ENCODE measurements around the gene GLI1.
A peak's percentile ranks its signal among the peaks of the same experiment; 100 is the strongest.
"Not testable (repeated sequence)": the region's sequence is repeated elsewhere in the genome, so short reads cannot be mapped to it uniquely, and the experiment has no call there.

GLI1 gene

GRCh38 chr12:57489157-57489641, 29.6 kb downstream of the GLI1 start:
- DNase-seq (ENCODE audit: low read depth), result no peak
- peak overlapping the region; percentile 98 for H3K4me3 ChIP-seq (ENCODE audit: low read depth, low read length)

DNA sequence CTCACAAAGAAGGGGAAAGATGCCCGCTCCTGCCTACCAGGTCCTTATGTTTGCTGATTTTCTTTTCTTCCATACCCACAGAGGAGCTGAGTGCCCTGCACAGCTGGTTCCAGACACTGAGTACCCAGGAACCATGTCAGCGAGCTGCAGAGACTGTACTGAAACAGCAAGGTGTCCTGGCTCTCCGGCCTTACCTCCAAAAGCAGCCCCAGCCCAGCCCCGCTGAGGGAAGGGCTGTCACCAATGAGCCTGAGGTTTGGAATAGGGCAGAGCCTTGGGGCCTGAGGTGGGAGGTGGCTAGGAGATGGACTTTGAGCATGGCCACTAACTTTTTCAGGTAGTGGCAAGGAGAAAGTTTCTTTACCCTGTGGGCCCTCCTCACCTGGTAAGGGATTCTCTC, 30.5 kb downstream of the GLI1 start:
- no peak overlapping the region for H3K4me3 ChIP-seq (ENCODE audit: low read depth, low read length)
- DNase-seq (ENCODE audit: low read depth), result no peak

- DNase-seq (ENCODE audit: low read depth), result no peak
Observed at GRCh38 chr12:57491393-57492280, 32.1 kb downstream of the GLI1 start.

DNA sequence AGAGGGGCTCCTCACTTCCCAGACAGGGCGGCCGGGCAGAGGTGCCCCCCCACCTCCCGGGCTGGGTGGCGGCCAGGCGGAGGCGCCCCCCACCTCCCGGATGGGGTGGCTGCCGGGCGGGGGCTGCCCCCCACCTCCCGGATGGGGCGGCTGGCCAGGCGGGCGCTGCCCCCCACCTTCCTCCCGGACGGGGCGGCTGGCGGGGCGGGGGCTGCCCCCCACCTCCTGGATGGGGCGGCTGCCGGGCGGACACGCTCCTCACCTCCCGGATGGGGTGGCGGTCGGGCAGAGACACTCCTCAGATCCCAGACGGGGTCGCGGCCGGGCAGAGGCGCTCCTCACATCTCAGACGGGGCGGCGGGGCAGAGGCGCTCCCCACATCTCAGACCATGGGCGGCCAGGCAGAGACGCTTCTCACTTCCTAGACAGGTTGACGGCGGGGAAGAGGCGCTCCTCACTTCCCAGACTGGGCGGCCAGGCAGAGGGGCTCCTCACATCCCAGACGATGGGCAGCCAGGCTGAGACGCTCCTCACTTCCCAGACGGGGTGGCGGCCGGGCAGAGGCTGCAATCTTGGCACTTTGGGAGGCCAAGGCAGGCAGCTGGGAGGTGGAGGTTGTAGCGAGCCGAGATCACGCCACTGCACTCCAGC, 35.6 kb downstream of the GLI1 start:
- not testable (repeated sequence) for DNase-seq (ENCODE audit: low read depth); H3K4me3 ChIP-seq (ENCODE audit: low read depth, low read length)

More at GRCh38 chr12:57491393-57492280, 32.1 kb downstream of the GLI1 start:
- no peak overlapping the region for H3K4me3 ChIP-seq (ENCODE audit: low read depth, low read length)

- no peak overlapping the region for H3K4me3 ChIP-seq (ENCODE audit: low read depth, low read length)
- no peak for DNase-seq (ENCODE audit: low read depth)
Observed at GRCh38 chr12:57496822-57497221, 37.2 kb downstream of the GLI1 start.

DNA sequence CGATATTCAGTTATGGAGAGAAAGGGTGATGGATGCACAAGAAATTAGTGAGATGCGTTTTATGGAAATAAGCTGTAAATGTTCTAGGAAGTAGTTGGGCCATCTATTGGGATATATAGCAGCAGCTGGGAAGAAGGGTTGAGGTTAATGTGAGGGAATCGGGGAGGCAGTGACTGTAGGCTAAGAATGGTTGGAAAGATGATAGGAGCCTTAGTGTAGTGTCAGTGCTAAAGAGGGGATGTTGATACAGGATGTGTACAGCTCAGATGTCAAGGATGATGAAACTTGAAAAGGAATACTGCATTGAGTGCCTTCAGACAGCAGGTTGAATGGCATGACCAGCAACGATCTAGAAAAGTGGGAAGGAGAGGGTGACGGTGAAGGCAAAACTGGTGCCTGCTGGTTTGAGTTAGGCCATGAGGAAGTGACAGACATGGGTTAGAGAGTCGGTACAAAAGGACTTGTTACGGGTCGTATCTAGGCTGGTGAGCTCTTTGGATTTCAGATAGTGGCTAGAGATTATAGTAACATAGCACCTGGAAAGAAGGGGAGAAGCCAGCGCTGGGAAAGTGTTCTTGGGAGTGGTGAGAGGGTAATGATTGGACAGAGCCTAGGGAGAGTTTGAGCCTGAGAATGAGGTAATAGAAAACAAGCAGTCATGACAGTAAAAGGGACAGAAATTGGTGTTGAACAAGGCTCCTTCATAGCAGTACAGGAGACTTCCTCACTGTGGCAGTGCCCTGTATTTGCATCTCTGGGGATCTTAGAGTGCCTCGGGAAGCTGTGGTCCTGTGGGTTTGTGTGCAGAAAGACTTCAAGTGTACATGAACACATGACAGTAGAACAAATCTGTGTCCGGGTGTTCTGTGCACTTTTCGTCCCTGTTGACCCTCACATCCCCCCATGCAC, 37.9 kb downstream of the GLI1 start:
- DNase-seq (ENCODE audit: low read depth), result no peak
- H3K4me3 ChIP-seq (ENCODE audit: low read depth, low read length), result no peak overlapping the region

- DNase-seq (ENCODE audit: low read depth), result no peak
Observed at GRCh38 chr12:57498132-57498502, 38.5 kb downstream of the GLI1 start.

GRCh38 chr12:57498571-57498970, 39.0 kb downstream of the GLI1 start:
- no peak for DNase-seq (ENCODE audit: low read depth)

More at GRCh38 chr12:57498132-57498502, 38.5 kb downstream of the GLI1 start:
- H3K4me3 ChIP-seq (ENCODE audit: low read depth, low read length), result no peak overlapping the region

DNA sequence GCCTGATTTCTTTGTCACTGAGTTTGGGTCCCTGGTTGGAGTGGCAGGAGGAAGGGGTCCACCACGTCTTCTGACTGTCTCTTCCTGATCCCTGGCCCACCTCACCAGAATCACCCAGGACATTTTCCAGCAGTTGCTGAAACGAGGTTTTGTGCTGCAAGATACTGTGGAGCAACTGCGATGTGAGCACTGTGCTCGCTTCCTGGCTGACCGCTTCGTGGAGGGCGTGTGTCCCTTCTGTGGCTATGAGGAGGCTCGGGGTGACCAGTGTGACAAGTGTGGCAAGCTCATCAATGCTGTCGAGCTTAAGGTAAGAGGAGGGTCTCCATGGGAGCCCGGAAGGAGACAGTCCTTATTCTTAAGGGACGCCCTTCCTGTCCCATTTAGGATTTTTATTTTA, 40.6 kb downstream of the GLI1 start:
- H3K4me3 ChIP-seq (ENCODE audit: low read depth, low read length), result no peak overlapping the region
- DNase-seq (ENCODE audit: low read depth), result no peak

More at GRCh38 chr12:57498571-57498970, 39.0 kb downstream of the GLI1 start:
- H3K4me3 ChIP-seq (ENCODE audit: low read depth, low read length), result no peak overlapping the region

- DNase-seq (ENCODE audit: low read depth); H3K4me3 ChIP-seq (ENCODE audit: low read depth, low read length): not testable (repeated sequence)
Observed at GRCh38 chr12:57502311-57502969, 42.9 kb downstream of the GLI1 start.

DNA sequence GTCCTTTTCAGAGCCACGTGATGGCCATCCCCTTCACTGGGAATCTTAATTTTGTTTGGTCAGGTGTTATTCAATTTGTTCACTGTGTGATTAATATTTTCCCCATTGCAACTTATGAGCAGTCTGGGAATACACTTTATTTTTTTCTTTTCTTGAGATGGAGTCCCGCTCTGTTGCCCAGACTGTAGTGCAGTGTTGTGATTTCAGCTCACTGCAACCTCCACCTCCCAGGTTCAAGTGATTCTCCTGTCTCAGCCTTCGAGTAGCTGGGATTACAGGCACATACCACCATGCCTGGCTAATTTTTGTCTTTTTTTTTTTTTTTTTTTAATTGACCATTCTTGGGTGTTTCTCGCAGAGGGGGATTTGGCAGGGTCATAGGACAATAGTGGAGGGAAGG, 47.0 kb downstream of the GLI1 start:
- H3K4me3 ChIP-seq (ENCODE audit: low read depth, low read length); DNase-seq (ENCODE audit: low read depth): not testable (repeated sequence)

DNA sequence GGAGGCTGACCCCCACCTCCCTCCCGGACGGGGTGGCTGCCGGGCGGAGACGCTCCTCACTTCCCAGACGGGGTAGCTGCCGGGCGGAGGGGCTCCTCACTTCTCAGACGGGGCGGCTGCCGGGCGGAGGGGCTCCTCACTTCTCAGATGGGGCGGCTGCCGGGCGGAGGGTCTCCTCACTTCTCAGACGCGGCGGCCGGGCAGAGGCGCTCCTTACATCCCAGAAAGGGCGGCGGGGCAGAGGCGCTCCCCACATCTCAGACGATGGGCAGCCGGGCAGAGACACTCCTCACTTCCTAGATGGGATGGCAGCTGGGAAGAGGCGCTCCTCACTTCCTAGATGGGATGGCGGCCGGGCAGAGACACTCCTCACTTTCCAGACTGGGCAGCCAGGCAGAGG, 48.2 kb downstream of the GLI1 start:
- H3K4me3 ChIP-seq (ENCODE audit: low read depth, low read length); DNase-seq (ENCODE audit: low read depth): not testable (repeated sequence)

- H3K4me3 ChIP-seq (ENCODE audit: low read depth, low read length), result no peak overlapping the region
- DNase-seq (ENCODE audit: low read depth), result no peak
Observed at GRCh38 chr12:57511161-57511560, 51.6 kb downstream of the GLI1 start.

- H3K4me3 ChIP-seq (ENCODE audit: low read depth, low read length), result no peak overlapping the region
- DNase-seq (ENCODE audit: low read depth), result no peak
Observed at GRCh38 chr12:57511588-57512325, 52.2 kb downstream of the GLI1 start.

DNA sequence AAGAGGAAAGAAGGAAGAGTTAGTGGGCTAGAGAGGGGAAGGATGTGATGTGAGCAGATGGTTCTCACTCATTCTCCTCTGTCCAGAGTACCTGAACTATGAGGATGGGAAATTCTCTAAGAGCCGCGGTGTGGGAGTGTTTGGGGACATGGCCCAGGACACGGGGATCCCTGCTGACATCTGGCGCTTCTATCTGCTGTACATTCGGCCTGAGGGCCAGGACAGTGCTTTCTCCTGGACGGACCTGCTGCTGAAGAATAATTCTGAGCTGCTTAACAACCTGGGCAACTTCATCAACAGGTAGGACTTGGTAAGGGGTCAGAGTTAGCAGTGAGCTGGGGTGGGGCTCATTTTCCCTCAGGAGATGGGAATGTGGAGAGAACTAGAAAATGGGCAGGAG, 53.1 kb downstream of the GLI1 start:
- no peak for DNase-seq (ENCODE audit: low read depth)
- H3K4me3 ChIP-seq (ENCODE audit: low read depth, low read length), result no peak overlapping the region

GRCh38 chr12:57513266-57513665, 53.7 kb downstream of the GLI1 start:
- DNase-seq (ENCODE audit: low read depth), result no peak
- no peak overlapping the region for H3K4me3 ChIP-seq (ENCODE audit: low read depth, low read length)

DNA sequence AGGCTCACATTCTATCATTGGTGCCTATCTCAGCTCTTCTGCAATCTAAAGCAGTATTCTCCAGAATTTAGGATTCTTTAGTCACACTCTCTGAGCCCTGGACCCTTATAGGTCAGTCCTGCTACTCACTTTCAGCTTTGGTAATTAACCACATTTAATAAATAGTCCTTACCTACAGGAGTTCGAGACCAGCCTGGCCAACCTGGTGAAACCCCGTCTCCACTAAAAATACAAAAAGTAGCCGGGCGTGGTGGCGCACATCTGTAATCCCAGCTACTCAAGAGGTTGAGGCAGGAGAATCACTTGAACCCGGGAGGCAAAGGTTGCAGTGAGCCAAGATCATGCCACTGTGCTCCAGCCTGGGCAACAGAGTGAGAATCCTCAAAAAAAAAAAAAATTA, 54.1 kb downstream of the GLI1 start:
- DNase-seq (ENCODE audit: low read depth); H3K4me3 ChIP-seq (ENCODE audit: low read depth, low read length): not testable (repeated sequence)

DNA sequence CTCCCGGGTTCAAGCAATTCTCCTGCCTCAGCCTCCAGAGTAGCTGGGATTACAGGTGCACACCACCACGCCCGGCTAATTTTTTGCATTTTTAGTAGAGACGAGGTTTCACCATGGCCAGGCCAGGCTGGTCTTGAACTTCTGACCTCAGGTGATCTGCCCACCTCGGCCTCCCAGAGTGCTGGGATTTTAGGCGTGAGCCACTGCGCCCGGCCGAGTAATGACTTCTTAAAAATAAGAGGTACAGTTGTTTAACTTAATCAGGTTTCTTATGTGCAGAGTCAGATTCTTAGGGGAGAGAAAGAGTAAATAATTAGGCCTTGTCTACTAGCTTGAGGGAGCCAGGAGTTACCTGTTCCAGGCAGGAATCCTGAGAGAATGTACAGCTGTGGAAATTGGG, 54.7 kb downstream of the GLI1 start:
- not testable (repeated sequence) for H3K4me3 ChIP-seq (ENCODE audit: low read depth, low read length); DNase-seq (ENCODE audit: low read depth)

Data from skeletal muscle cell (primary cell).